ENCODE results near the gene TCTA. TPM values are rescaled to one million over a fixed set of nuclear protein-coding genes. Genes with fewer than 3 reads are reported as not detected.

Gene TCTA
- total RNA-seq, 1 donor from 2014 or later, result 21.7 TPM

- no peak for TF ChIP-seq CTCF (conservative IDR thresholded peaks at IDR 0.05; ENCODE audit: low read depth, low read length)
- H3K4me3 ChIP-seq (ENCODE audit: low read depth, low read length), result no peak overlapping the region
- DNase-seq (ENCODE audit: low read depth), result no peak
Measured at GRCh38 chr3:49416867-49417266, 4.6 kb downstream of the TCTA start.

GRCh38 chr3:49417516-49418120 is 5.4 kb downstream of the TCTA start:
- no peak for TF ChIP-seq CTCF (conservative IDR thresholded peaks at IDR 0.05; ENCODE audit: low read depth, low read length)
- no peak overlapping the region for H3K4me3 ChIP-seq (ENCODE audit: low read depth, low read length)
- DNase-seq (ENCODE audit: low read depth), result no peak

- no peak for TF ChIP-seq CTCF (conservative IDR thresholded peaks at IDR 0.05; ENCODE audit: low read depth, low read length)
- DNase-seq (ENCODE audit: low read depth), result no peak
Measured at GRCh38 chr3:49421890-49422378, 9.7 kb downstream of the TCTA start.

GRCh38 chr3:49422379-49423248 is 10.4 kb downstream of the TCTA start, which contains the start of gene AMT:
AMT (minus strand) TSS chr3:49422473; CDS start chr3:49422450, 23 bp downstream.
- H3K4me3 ChIP-seq (ENCODE audit: low read depth, low read length), result peak within 1 kb of the TSS; percentile 43
- TF ChIP-seq CTCF (conservative IDR thresholded peaks at IDR 0.05; ENCODE audit: low read depth, low read length), result no peak

More at GRCh38 chr3:49421890-49422378, 9.7 kb downstream of the TCTA start:
- peak overlapping the region; percentile 43 for H3K4me3 ChIP-seq (ENCODE audit: low read depth, low read length)

GRCh38 chr3:49424816-49425215 is 12.6 kb downstream of the TCTA start:
- H3K4me3 ChIP-seq (ENCODE audit: low read depth, low read length), result no peak overlapping the region
- no peak for DNase-seq (ENCODE audit: low read depth)
- no peak for TF ChIP-seq CTCF (conservative IDR thresholded peaks at IDR 0.05; ENCODE audit: low read depth, low read length)

More at GRCh38 chr3:49422379-49423248, 10.4 kb downstream of the TCTA start, which contains the start of gene AMT:
- no peak for DNase-seq (ENCODE audit: low read depth)

GRCh38 chr3:49427586-49427985 is 15.4 kb downstream of the TCTA start:
- TF ChIP-seq CTCF (conservative IDR thresholded peaks at IDR 0.05; ENCODE audit: low read depth, low read length), result no peak
- no peak for DNase-seq (ENCODE audit: low read depth)
- no peak overlapping the region for H3K4me3 ChIP-seq (ENCODE audit: low read depth, low read length)
